LoVo (cell line): ENCODE data around the gene WDR31.
"Not testable (repeated sequence)": the region's sequence is repeated elsewhere in the genome, so short reads cannot be mapped to it uniquely, and the experiment has no call there.

ENCODE experiments used
- DNase-seq: peaks from one replicate; pipeline ENCODE4 v3.0.0-alpha.2; 2016; ENCODE audit warnings: low spot score

Gene WDR31

GRCh38 chr9:113340011-113340699 is at the start of gene WDR31:
Gene WDR31, minus strand, starts transcription at chr9:113340275. Its CDS starts 8,253 bp downstream, at chr9:113332022.
- DNase-seq: peak; percentile 89

GRCh38 chr9:113389451-113389850 is 49.4 kb upstream of the WDR31 start:
- DNase-seq: no peak

GRCh38 chr9:113388833-113389232 is 48.8 kb upstream of the WDR31 start:
- no peak for DNase-seq

DNA sequence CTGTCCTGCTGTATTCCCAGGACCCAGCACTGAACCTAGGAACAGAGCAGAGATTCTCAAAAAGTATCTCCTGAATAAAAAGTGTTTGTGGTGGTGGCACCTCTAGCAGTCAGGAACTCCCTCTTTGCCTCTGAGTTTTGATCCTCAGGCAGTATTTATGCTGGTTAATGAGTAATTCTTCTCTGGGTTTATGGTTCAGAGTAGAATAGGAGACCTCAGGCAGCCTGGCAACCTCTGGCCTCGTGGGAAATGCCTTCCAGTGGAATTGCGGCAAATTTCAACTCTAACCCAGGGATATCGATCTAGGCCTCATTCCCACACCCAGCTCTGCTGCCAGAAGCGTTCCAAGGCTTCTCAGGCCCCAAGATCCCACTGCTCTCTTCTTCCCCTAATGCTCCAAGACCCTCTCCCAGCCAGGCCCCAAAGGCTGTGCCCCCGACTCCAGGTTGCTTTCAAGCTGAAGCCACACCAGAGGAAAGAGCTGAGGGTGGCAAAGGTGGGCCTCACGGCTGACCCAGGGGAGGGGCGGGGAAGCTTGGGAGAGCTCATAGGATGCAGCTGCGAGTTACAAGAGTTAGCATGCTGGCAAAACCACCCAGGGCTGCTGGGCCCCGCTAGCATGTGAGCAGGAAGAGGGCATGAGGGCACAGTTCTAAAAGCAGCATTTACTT is 47.6 kb upstream of the WDR31 start:
- no peak for DNase-seq

DNA sequence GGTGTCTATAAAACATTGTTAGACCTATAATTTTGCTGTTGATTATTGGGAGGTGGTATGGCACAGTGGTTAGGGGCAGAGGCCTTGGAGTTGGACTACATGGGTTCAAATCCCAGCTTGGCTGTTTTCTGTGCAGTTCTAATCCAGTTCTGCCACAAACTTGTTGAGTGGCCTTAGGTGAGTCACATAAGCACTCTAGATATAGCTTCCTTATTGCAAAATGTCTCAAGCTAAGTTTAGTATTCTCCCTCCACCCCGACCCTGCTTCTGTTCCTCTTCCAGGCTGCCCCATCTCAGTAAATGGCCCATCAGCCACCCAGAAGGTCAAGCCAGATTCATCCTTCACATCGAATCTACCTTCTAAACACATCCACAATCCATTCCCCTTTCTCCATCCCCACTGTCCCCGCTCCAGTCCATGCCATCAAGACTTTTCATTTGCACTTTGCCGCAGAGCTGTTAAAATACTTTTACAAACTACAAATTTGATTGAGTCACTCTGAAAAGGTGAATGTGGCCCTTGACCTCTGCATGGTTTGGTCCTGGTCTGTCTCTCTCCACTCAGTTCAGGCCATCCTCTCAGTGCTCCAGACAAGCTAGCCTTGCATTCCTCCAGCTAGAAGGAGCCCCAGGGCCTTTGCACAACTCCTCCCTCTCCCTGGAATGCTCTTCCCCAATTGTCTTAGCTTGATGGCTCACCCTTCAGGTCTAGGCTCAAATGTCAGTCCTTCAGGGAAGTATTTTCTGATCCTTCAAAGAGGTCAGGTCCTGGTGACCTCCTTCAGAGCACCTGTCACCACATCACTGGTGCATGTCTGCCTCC is 46.7 kb upstream of the WDR31 start:
- DNase-seq: no peak

DNA sequence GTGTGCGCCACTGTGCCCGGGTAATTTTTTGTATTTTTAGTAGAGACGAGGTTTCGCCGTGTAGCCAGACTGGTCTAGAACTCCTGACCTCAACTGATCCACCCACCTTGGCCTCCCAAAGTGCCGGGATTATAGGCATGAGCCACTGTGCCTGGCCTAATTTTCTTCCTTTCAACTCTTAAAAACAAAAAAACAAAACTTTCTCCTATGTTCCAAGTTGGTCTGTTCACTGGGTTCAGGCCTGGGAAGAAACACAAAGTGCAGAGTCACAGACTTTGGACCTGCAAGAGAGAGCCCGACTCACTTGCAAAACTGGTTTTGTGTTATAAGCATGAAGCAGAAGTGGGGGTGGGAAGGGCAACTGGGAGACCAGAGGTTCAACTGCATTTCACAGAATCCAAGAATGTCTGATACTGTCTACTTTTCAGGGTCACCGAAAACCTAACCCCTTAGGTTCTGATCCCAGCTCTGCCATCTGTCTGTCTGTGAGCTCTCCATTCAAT is 41.9 kb upstream of the WDR31 start:
- DNase-seq: peak; percentile 66

DNA sequence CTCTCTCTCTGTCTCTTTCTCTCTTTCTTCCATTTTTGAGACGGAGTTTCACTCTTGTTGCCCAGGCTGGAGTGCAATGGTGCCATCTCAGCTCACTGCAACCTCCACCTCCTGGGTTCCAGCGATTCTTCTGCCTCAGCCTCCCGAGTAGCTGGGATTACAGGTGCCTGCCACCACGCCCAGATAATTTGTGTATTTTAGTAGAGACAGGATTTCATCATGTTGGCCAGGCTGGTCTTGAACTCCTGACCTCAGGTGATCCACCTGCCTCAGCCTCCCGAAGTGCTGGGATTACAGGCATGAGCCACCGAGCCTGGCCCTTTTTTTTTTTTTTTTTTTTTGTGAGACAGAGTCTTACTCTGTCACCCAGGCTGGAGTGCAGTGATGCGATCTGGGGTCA is 41.4 kb upstream of the WDR31 start:
- not testable (repeated sequence) for DNase-seq

DNA sequence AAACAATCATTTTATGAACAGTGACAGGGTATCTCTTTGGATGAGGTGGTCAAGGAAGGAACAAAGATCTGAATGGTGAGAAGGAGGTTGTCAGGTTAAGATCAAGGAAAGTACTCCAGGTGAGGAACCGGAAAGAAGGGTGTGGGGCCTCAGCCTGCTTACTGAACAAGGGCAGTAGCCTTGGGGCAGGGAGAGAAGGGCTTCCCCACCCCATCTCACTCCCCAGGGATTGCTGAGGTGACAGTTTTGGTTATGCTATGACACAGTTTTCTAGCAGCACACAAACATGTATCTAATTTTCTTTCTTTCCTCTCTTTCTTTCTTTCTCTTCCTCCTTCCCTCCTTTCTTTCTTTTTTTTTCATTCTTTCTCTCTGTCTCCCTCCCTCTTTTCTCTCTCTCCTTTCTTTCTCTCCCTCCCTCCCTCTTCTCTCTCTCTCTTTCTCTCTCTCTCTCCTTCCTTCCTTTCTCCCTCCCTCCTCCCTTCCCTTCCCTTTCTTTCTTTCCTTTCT is 40.8 kb upstream of the WDR31 start:
- DNase-seq: peak; percentile 18

GRCh38 chr9:113379829-113380210 is 39.7 kb upstream of the WDR31 start:
- not testable (repeated sequence) for DNase-seq

DNA sequence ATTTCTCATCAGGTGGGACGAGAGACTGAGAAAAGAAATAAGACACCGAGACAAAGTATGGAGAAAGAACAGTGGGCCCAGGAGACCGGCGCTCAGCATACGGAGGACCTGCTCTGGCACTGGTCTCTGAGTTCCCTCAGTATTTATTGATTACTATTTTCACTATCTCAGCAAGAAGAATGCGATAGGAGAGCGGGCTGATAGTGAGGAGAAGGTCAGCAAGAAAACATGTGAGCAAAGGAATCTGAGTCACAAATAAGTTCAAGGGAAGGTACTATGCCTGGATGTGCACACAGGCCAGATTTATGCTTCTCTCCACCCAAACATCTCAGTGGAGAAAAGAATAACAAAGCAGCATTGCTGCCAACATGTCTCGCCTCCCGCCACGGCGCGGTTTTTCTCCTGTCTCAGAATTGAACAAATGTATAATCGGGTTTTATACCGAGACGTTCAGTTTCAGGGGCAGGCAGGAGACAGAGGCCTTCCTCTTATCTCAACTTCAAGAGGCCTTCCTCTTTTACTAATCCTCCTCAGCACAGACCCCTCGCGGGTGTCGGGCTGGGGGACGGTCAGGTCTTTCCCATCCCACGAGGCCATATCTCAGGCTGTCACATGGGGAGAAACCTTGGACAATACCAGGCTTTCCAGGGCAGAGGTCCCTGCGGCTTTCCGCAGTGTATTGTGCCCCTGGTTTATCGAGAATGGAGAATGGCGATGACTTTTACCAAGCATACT is 39.2 kb upstream of the WDR31 start:
- DNase-seq: not testable (repeated sequence)

GRCh38 chr9:113376634-113377567 is 36.8 kb upstream of the WDR31 start, which contains the start of gene HDHD3:
Gene HDHD3, minus strand, starts transcription at chr9:113376986. Its CDS starts 2,632 bp downstream, at chr9:113374354.
- peak; percentile 86 for DNase-seq

GRCh38 chr9:113375057-113376023 is 35.3 kb upstream of the WDR31 start:
- peak; percentile 75 for DNase-seq

- DNase-seq: no peak
Measured at GRCh38 chr9:113373676-113374392, 33.8 kb upstream of the WDR31 start.

DNA sequence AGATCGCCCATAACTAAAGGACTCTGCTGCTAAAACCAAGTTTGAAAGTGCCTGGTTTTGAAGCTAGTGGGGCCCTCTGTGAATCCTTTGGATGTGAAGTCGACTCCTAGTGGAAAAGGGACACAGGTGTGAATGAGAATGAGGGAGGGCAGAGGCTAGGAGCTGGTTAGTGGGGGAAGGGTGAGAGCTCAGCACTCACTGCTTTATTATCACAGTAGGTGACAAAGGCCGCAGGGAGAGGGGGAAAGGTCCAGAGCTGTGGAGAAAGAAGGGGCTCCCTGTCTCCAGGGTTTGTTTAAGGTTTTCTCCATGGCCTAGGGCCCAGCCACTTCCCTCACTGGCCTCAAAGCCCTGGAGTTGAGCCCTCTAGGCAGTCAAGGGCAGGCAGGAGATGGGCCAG is 33.2 kb upstream of the WDR31 start:
- no peak for DNase-seq

GRCh38 chr9:113372059-113372458 is 32.0 kb upstream of the WDR31 start:
- no peak for DNase-seq

- DNase-seq: no peak
Measured at GRCh38 chr9:113370806-113371325, 30.8 kb upstream of the WDR31 start.

GRCh38 chr9:113369855-113370140 is 29.7 kb upstream of the WDR31 start:
- no peak for DNase-seq

DNA sequence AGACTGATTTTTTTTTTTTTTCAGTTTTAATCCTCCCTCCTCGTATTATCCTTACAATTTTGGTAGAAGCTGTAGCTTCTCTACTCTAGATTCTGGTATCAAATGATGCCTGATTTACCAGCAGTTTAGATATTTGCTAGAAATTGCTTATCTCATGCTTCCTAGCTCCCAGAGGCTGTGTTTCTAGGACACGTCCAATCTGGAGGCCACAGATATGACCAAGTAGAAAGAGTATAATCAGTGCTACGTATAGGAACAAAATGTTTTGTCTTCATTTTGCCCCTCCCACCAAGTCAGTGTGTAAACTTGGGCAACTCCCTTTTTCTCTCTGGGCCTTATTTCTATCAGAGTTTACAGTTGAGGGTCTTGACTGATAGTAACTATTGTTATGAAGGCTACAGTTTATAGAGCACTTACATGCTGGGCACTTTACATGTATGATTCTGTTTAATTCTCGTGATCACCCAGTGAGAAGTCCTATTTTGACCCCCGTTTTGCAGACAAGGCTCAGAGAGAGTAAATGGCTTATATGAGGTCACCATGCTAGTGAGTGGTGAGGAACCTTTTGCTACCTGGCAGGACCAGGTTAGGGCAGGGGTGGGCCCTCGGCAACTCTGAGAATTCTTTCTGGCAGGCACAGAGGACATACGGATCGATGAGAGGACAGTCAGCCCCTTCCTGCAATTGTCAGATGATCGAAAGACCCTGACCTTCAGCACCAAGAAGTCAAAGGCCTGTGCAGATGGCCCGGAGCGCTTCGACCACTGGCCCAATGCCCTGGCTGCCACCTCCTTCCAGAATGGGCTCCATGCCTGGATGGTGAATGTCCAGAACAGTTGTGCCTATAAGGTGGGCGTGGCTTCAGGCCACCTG is 29.1 kb upstream of the WDR31 start:
- DNase-seq: no peak
